Fibroblast of lung (primary cell): Measurements from ENCODE around the gene C1orf210.

ENCODE experiments used
- CTCF ChIP-seq, 2 donors: IDR thresholded peaks in 1 of 2; conservative IDR thresholded peaks in 1 of 2; 1 replicate in 1 of 2; 2 replicates in 1 of 2; pipeline ENCODE4 v1.5.1; 2011 to 2012; ENCODE audit warnings: low read length in 2 of 2, control low read depth in 1 of 2, inconsistent platforms in 1 of 2, low read depth in 1 of 2, mild to moderate bottlenecking in 1 of 2
- EZH2 ChIP-seq: IDR thresholded peaks from 2 replicates; pipeline ENCODE4 v1.5.1; 2012; ENCODE audit warnings: low read length, control low read depth, mild to moderate bottlenecking; ENCODE audit errors: missing control alignments

GRCh38 chr1:43315481-43315880 is 30.1 kb upstream of the C1orf210 start:
- TF ChIP-seq EZH2 (no peak), CTCF (conservative IDR thresholded peaks at IDR 0.05 in 1 of 2, IDR thresholded peaks at IDR 0.05 in 1 of 2; ENCODE audit: low read depth in 1 of 2, low read length in 2 of 2) (no peak)
